ENCODE results near the gene MAP3K6. TPM values are rescaled to one million over a fixed set of nuclear protein-coding genes. Genes with fewer than 3 reads are reported as not detected.

MAP3K6 gene
- total RNA-seq, 1 experiment from 2014 or later = 7.7 TPM

GRCh38 chr1:27356277-27356618 lies 10.5 kb downstream of the MAP3K6 start:
- no peak overlapping the region for H3K4me3 Mint-ChIP-seq
- no peak overlapping the region for H2BK5ac ChIP-seq (ENCODE audit: insufficient read length, low read length)
- H3K9me3 Mint-ChIP-seq = no peaks in the 10 kb centered on the region; a peak in 1 of 5 replicates
- peaks cover 17 to 33% of the 10 kb centered on the region in 2 experiments for H3K4me1 Mint-ChIP-seq
- H3K27me3 Mint-ChIP-seq (ENCODE audit: low read depth) = peaks cover 50% of the 10 kb centered on the region
- H3K9me3 ChIP-seq (ENCODE audit: control insufficient read depth, low read depth, low read length) = no peaks in the 10 kb centered on the region
- TF ChIP-seq CTCF (conservative IDR thresholded peaks at IDR 0.05) = no peak
- no peak overlapping the region for H3K27ac ChIP-seq (ENCODE audit: insufficient read length, low read depth, low read length)
- no peak overlapping the region for H3T11ph ChIP-seq (ENCODE audit: low read length)
- H3K27me3 ChIP-seq (ENCODE audit: insufficient read depth, low read length) = peaks cover 15% of the 10 kb centered on the region; the same call in 1 of the 2 replicates
- no peak overlapping the region for H3K14ac ChIP-seq (ENCODE audit: insufficient read depth, low read length)
- H3K4ac ChIP-seq (ENCODE audit: low read depth, low read length) = no peak overlapping the region
- no peak overlapping the region for H3K56ac ChIP-seq (ENCODE audit: insufficient read length, low read depth, low read length)
- no peak overlapping the region for H2BK20ac ChIP-seq (ENCODE audit: low read depth, low read length, poor library complexity, severe bottlenecking)
- peaks cover 3% of the 10 kb centered on the region; the same call in 1 of the 2 replicates for H3K4me1 ChIP-seq (ENCODE audit: insufficient read depth, low read length)
- no peak overlapping the region for H3K18ac ChIP-seq (ENCODE audit: insufficient read length, low read depth, low read length)
- H2AK5ac ChIP-seq (ENCODE audit: insufficient read length, low read length) = no peak overlapping the region
- H4K20me1 ChIP-seq (ENCODE audit: control insufficient read depth, insufficient read depth, insufficient read length) = peaks cover 4% of the 10 kb centered on the region
- H4K8ac ChIP-seq (replicated peaks; ENCODE audit: insufficient read length, low read depth, low read length) = no peak overlapping the region
- no peaks in the 10 kb centered on the region for H3K79me1 ChIP-seq (ENCODE audit: insufficient read depth, low read depth, low read length, poor library complexity, severe bottlenecking)
- no peak overlapping the region for H3K27ac Mint-ChIP-seq
- H3K36me3 Mint-ChIP-seq (ENCODE audit: insufficient read depth in 1 of 3, low read depth in 3 of 3) = peaks cover 0 to 13% (median 3%) of the 10 kb centered on the region in 3 experiments; a peak in 4 of 7 replicates
- H3K4me2 ChIP-seq (ENCODE audit: insufficient read depth, insufficient read length, low read length) = no peak overlapping the region
- WGBS (ENCODE audit: extremely low coverage, insufficient read length, low lambda C conversion rate) = no CpG with 5 or more reads among the region's 13 CpGs
- no peak for DNase-seq
- H2BK120ac ChIP-seq (ENCODE audit: low read depth, low read length, poor library complexity, severe bottlenecking) = no peak overlapping the region
- no peaks in the 10 kb centered on the region for H3K79me2 ChIP-seq (ENCODE audit: insufficient read depth, low read length)
- no peak overlapping the region for H4K91ac ChIP-seq (ENCODE audit: insufficient read length, low read depth, low read length)
- no peak overlapping the region for H2AFZ ChIP-seq (ENCODE audit: low read length)
- no peak overlapping the region for H4K5ac ChIP-seq (ENCODE audit: insufficient read length, low read depth, low read length)
- H2BK15ac ChIP-seq (ENCODE audit: low read depth, low read length) = no peak overlapping the region
- peaks cover 16% of the 10 kb centered on the region for H3K23me2 ChIP-seq (ENCODE audit: insufficient read length, low read depth, low read length, poor library complexity, severe bottlenecking)
- no peak overlapping the region for H3K23ac ChIP-seq (ENCODE audit: insufficient read length, low read depth, low read length)
- H3K9ac ChIP-seq (ENCODE audit: extremely low read depth, insufficient read length, low read length) = no peak overlapping the region
- H2BK12ac ChIP-seq (ENCODE audit: insufficient read length, low read depth, low read length) = no peak overlapping the region

Data from H9 (cell line).